NCI-H2227 (cell line): Measurements from ENCODE around the gene CCDC43.

ENCODE experiments used
- DNase-seq: peaks from one replicate; lab custom pipeline; 2025; ENCODE audit not compliant: unreplicated experiment; lab: John Stamatoyannopoulos, UW

CCDC43 gene

DNA sequence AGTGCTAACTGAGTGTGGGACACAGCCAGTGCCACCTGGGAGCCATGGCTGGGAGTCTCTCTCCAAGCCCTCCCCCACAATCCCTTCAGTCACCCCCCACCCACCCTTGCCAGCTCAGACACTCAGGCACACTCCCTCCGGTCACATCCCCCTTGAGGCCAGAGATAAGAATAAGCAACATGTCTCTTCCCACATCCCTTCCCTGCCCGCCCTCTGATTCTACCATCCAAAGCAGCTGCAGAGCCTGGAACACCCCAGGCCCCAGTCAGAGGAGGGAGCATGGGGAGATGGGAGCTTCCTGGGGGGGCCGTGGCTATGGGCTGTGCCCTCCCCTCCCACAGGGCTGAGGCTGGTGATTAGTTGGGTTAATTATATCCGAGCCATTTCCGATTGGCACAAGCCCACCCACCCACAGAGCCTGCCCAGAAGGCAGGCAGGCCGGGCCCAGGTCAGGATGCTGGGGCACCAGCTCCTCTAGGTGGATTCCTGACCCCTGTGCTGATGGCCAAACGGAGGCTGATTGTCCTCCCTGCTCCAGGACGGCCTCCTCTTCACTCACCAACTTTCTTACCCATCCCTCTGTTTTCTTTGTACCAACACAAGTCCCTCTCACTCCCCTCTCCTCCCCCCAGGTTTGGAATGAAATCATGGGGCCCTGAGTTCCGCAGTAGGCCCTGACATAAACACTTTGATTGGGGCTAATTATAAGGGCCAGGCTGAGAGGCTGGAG lies 61.9 kb downstream of the CCDC43 start:
- peak; percentile 67 for DNase-seq
